IgD-negative memory B cell (primary cell): ENCODE data around the gene DENND1A. TPM values are rescaled to one million over a fixed set of nuclear protein-coding genes. Genes with fewer than 3 reads are reported as not detected.

Experiments
- H3K27ac Mint-ChIP-seq, 3 donors: one replicate each; pipeline ENCODE4 v1.8.0; 2020 to 2022; ENCODE audit warnings: mild to moderate bottlenecking in 3 of 3, mixed read lengths in 3 of 3, moderate library complexity in 1 of 3
- H3K27me3 Mint-ChIP-seq: one replicate; pipeline ENCODE4 v1.8.0; 2021; ENCODE audit warnings: mixed read lengths
- H3K36me3 Mint-ChIP-seq: one replicate; pipeline ENCODE4 v1.8.0; 2020; ENCODE audit warnings: mild to moderate bottlenecking, mixed read lengths
- H3K4me1 Mint-ChIP-seq, 3 donors: one replicate each; pipeline ENCODE4 v1.8.0; 2020 to 2022; ENCODE audit warnings: mixed read lengths in 3 of 3, mild to moderate bottlenecking in 1 of 3
- H3K4me3 Mint-ChIP-seq, 4 donors: one replicate each; pipeline ENCODE4 v1.8.0; 2020 to 2022; ENCODE audit warnings: mild to moderate bottlenecking in 4 of 4, mixed read lengths in 4 of 4, moderate library complexity in 3 of 4
- H3K9me3 Mint-ChIP-seq, 3 donors: one replicate each; pipeline ENCODE4 v1.8.0; 2020 to 2021; ENCODE audit warnings: mixed read lengths in 3 of 3, mild to moderate bottlenecking in 1 of 3
- polyA plus RNA-seq: library from polyadenylated mRNA; unstranded; fragments of 300-500 nt; fragmentation: Illumina TruSeq; gene quantifications from one replicate; pipeline ENCODE4 v1.2.3, GENCODE V29; 2021

Gene DENND1A
- polyA plus RNA-seq, 1 donor from 2014 or later, result 6.4 TPM

GRCh38 chr9:123662057-123662776, 267.7 kb downstream of the DENND1A start:
- Mint-ChIP-seq H3K27ac (peak overlapping the region in 2 of 3 donors; percentile 53 to 94), H3K36me3 (peaks cover 5% of the 10 kb centered on the region), H3K4me3 (peak overlapping the region in 2 of 4 donors; percentile 21 to 80), H3K9me3 (peaks cover 2 to 15% (median 10%) of the 10 kb centered on the region in 3 donors), H3K27me3 (no peaks in the 10 kb centered on the region), H3K4me1 (peaks cover 27 to 41% (median 41%) of the 10 kb centered on the region in 3 donors)

- peak overlapping the region in 2 of 3 donors; percentile 9 to 65 for H3K27ac Mint-ChIP-seq
- peaks cover 27 to 41% (median 41%) of the 10 kb centered on the region in 3 donors for H3K4me1 Mint-ChIP-seq
- H3K9me3 Mint-ChIP-seq, result peaks cover 2 to 12% (median 10%) of the 10 kb centered on the region in 3 donors
- peaks cover 2% of the 10 kb centered on the region for H3K36me3 Mint-ChIP-seq
- H3K4me3 Mint-ChIP-seq, result peak overlapping the region in 3 of 4 donors; percentile 6 to 80 (median 49)
- H3K27me3 Mint-ChIP-seq, result no peaks in the 10 kb centered on the region
Measured at GRCh38 chr9:123660691-123661466, 269.0 kb downstream of the DENND1A start.

GRCh38 chr9:123659358-123659757, 270.6 kb downstream of the DENND1A start:
- Mint-ChIP-seq H3K36me3 (peaks cover 6% of the 10 kb centered on the region), H3K9me3 (peaks cover 0 to 9% (median 8%) of the 10 kb centered on the region in 3 donors), H3K27me3 (no peaks in the 10 kb centered on the region), H3K27ac (peak overlapping the region; percentile 70 to 80 (median 71)), H3K4me3 (peak overlapping the region in 3 of 4 donors; percentile 52 to 81 (median 75)), H3K4me1 (peaks cover 27 to 41% (median 41%) of the 10 kb centered on the region in 3 donors)

- Mint-ChIP-seq H3K36me3 (peaks cover 6% of the 10 kb centered on the region), H3K4me3 (peak overlapping the region in 3 of 4 donors; percentile 52 to 81 (median 75)), H3K4me1 (peaks cover 27 to 41% (median 41%) of the 10 kb centered on the region in 3 donors), H3K9me3 (peaks cover 0 to 9% (median 5%) of the 10 kb centered on the region in 3 donors), H3K27ac (peak overlapping the region in 2 of 3 donors; percentile 70 to 71), H3K27me3 (no peaks in the 10 kb centered on the region)
Measured at GRCh38 chr9:123658792-123659191, 271.1 kb downstream of the DENND1A start.

DNA sequence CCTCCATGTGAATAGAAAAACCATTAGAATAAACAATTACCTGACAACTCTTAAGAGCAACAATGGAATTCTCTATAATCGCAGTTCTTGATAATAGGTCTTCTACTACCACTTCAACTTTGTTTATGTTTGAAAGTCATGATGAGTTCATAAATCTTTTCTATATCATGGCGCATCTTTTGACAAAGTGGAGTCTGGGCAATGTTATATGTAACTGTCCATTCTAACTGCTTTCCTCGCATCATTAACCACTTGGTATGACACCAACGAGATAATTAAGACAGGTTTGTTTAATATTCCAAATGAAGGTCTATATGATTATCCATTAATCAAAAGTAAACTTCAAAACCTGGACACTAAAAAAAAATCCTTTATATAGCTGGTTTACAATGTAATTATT, 272.0 kb downstream of the DENND1A start:
- Mint-ChIP-seq H3K4me3 (no peak overlapping the region), H3K9me3 (peaks cover 0 to 9% (median 5%) of the 10 kb centered on the region in 3 donors), H3K36me3 (peaks cover 6% of the 10 kb centered on the region), H3K4me1 (peaks cover 27 to 41% (median 40%) of the 10 kb centered on the region in 3 donors), H3K27ac (no peak overlapping the region), H3K27me3 (no peaks in the 10 kb centered on the region)

DNA sequence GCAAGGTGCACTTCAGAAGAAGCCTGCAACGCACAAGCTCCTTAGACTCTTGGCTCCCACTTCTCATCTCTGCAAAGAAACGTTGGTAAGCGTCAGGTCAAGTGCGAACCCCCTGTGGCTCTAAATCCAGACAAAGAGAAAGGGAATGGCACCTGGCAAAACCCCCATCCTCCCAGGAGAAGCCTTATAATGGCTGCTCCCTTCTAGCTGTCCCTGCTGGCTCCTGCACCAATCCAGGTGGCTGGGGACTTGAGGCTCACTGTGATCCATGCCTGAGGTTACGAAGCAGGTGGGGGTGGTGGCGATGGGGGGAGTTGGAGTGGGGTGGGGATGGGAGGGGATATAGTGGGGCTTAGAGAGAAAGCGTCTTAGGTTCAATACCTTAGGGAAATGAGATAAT, 272.8 kb downstream of the DENND1A start:
- peak overlapping the region in 1 of 4 donors; percentile 17 for H3K4me3 Mint-ChIP-seq
- peaks cover 0 to 9% (median 5%) of the 10 kb centered on the region in 3 donors for H3K9me3 Mint-ChIP-seq
- no peaks in the 10 kb centered on the region for H3K27me3 Mint-ChIP-seq
- H3K27ac Mint-ChIP-seq, result peak overlapping the region in 1 of 3 donors; percentile 76
- H3K36me3 Mint-ChIP-seq, result peaks cover 6% of the 10 kb centered on the region
- H3K4me1 Mint-ChIP-seq, result peaks cover 22 to 35% (median 33%) of the 10 kb centered on the region in 3 donors

- Mint-ChIP-seq H3K9me3 (peaks cover 0 to 4% (median under 1%) of the 10 kb centered on the region in 3 donors), H3K4me1 (peaks cover 22 to 31% (median 28%) of the 10 kb centered on the region in 3 donors), H3K27ac (peak overlapping the region in 2 of 3 donors; percentile 22 to 76), H3K27me3 (no peaks in the 10 kb centered on the region), H3K36me3 (peaks cover 6% of the 10 kb centered on the region), H3K4me3 (peak overlapping the region in 2 of 4 donors; percentile 17 to 66)
Measured at GRCh38 chr9:123656565-123656964, 273.4 kb downstream of the DENND1A start.

DNA sequence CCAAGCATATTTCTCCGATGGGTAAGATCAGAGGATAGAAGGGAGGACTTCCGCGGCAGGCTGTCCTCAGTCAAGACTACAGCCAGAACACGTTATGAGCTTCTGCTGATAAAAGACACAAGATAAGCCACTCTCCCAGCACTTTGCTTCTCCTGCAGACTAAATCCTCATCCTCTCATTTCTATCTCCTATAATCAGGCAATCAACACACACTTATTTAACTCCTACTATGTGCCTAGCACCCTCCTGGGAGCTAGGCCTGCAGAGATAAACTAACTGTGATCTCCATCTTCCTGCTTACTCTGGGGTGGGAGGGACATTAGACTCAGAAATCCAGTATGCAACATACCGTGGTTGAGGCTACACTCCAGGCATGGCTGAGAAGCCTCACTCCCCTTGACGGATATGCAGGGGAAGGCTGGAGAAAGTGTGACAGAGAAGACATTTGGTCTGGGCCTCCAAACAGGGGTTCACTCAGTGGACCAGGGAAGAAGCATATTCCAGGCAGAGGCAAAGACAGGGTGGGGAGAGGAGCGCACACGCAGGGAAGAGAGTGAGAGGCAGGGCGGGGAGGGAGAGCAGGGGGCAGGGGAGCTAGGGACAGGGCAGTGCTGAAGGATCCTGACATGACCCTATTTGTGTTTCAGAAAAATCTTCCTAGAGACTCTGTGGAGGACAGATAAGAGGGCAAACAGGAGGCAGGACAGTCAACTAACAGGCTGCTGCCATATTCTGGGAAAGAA, 274.1 kb downstream of the DENND1A start:
- peaks cover 0 to 2% (median 0%) of the 10 kb centered on the region in 3 donors for H3K9me3 Mint-ChIP-seq
- H3K36me3 Mint-ChIP-seq, result peaks cover 6% of the 10 kb centered on the region
- H3K4me3 Mint-ChIP-seq, result peak overlapping the region in 2 of 4 donors; percentile 57 to 66
- no peaks in the 10 kb centered on the region for H3K27me3 Mint-ChIP-seq
- peak overlapping the region in 2 of 3 donors; percentile 22 to 90 for H3K27ac Mint-ChIP-seq
- peaks cover 16 to 23% (median 21%) of the 10 kb centered on the region in 3 donors for H3K4me1 Mint-ChIP-seq

DNA sequence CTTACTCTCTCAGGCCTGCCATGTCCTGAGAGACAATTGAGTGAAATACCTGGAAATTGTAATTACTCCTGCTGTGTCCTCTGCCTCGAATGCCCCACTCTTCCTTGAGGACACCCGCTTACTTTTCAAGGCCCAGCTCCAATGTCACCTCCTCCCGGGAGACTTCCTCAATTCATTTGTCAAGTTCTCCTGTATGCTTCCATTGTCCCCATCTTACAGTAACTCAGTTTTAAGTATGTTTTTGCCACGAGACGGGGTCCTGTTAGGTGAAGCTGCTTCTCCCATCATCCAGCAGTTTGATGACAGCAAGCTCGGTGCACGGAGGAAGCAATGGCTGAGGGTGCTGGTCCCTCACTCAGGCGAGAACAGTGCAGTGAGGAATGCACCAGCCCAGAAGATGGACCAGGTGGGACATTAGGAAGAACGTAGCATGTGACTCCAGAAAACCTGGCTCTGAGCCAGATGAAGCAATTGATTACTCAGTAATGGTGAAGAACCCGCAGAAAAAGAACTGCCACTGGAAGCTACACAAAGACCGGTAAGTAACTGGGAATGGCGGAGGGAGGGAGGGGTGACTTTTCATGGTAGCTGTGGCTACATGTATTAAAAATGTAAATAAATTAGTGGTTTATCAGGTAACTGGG, 274.8 kb downstream of the DENND1A start:
- peaks cover 6% of the 10 kb centered on the region for H3K36me3 Mint-ChIP-seq
- no peaks in the 10 kb centered on the region for H3K27me3 Mint-ChIP-seq
- H3K4me1 Mint-ChIP-seq, result peaks cover 12 to 16% (median 16%) of the 10 kb centered on the region in 3 donors
- H3K27ac Mint-ChIP-seq, result no peak overlapping the region
- H3K9me3 Mint-ChIP-seq, result peaks cover 0 to 2% (median 0%) of the 10 kb centered on the region in 3 donors
- H3K4me3 Mint-ChIP-seq, result peak overlapping the region in 1 of 4 donors; percentile 47

DNA sequence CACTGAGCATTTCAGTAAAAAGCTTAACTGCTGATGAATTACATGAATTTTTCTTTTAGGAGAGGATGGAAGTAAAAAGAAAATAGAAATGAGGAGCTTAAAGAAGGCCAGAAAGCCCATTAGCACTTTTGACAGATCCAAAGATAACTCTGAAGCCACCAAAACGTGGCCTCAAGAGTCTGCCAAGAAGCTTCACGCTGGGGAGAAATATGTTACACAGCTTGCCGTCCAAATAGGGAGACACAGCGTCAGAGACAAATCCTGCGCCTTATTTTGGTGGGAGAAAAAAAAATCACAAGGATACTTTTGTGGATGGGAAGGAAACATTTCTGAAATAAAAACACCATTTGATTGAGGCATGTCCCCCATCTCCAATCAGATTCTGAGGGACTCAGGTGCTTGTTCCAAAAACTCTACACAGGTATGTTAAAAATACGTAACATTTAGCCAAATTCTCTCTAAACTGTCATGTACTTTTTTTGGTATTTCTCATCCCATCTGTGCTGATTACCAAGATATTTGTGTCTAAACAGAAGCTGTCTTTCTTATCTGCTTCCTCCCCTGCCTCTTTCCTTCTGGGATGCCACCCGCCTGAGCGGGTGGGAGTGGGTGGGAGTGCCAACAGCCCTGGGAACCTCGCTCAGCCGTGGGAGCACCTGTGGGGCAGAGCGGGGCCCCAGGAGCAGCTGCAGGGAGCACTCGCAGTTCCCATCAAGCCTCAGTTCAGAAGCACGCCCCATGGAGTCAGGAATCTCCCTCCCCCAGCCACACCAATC, 275.5 kb downstream of the DENND1A start:
- Mint-ChIP-seq H3K9me3 (peaks cover 0 to 2% (median 0%) of the 10 kb centered on the region in 3 donors), H3K4me3 (no peak overlapping the region), H3K4me1 (peaks cover 9 to 16% (median 15%) of the 10 kb centered on the region in 3 donors)

GRCh38 chr9:123652416-123652815, 277.5 kb downstream of the DENND1A start:
- Mint-ChIP-seq H3K4me1 (peaks cover 0 to 13% (median 6%) of the 10 kb centered on the region in 3 donors), H3K27me3 (no peaks in the 10 kb centered on the region), H3K4me3 (no peak overlapping the region), H3K27ac (no peak overlapping the region), H3K9me3 (peaks cover 0 to 2% (median 0%) of the 10 kb centered on the region in 3 donors), H3K36me3 (peaks cover 4% of the 10 kb centered on the region)

More for the DNA sequence above, 275.5 kb downstream of the DENND1A start:
- Mint-ChIP-seq H3K27me3 (no peaks in the 10 kb centered on the region), H3K36me3 (peaks cover 6% of the 10 kb centered on the region), H3K27ac (peak overlapping the region in 1 of 3 donors; percentile 67)

- peaks cover 0 to 13% (median 6%) of the 10 kb centered on the region in 3 donors for H3K4me1 Mint-ChIP-seq
- peaks cover 0 to 2% (median 0%) of the 10 kb centered on the region in 3 donors for H3K9me3 Mint-ChIP-seq
- no peak overlapping the region for H3K4me3 Mint-ChIP-seq
- peaks cover 4% of the 10 kb centered on the region for H3K36me3 Mint-ChIP-seq
- H3K27me3 Mint-ChIP-seq, result no peaks in the 10 kb centered on the region
- H3K27ac Mint-ChIP-seq, result no peak overlapping the region
Measured at GRCh38 chr9:123651871-123652270, 278.1 kb downstream of the DENND1A start.

GRCh38 chr9:123651273-123651672, 278.7 kb downstream of the DENND1A start:
- Mint-ChIP-seq H3K9me3 (peaks cover 0 to 3% (median 2%) of the 10 kb centered on the region in 3 donors), H3K4me1 (peaks cover 0 to 13% (median 6%) of the 10 kb centered on the region in 3 donors), H3K27me3 (no peaks in the 10 kb centered on the region), H3K36me3 (peaks cover 9% of the 10 kb centered on the region), H3K27ac (no peak overlapping the region), H3K4me3 (peak overlapping the region in 1 of 4 donors; percentile 52)
